Peyer's patch (tissue), 4 donors: Measurements from ENCODE around the gene SASH3. TPM values are rescaled to one million over a fixed set of nuclear protein-coding genes. Genes with fewer than 3 reads are reported as not detected.

Experiments used
- DNase-seq, 3 donors: peaks; one replicate each; pipeline ENCODE4 v3.0.0-alpha.2; 2017 to 2019
- H3K27ac ChIP-seq, 4 donors: fragments of 200-600 bp; sonication (generic); one replicate each; pipeline ENCODE4 v1.5.1; 2016 to 2019
- H3K27me3 ChIP-seq, 2 donors: fragments of 200-600 bp; sonication (generic); one replicate each; pipeline ENCODE4 v1.5.1; 2019
- H3K36me3 ChIP-seq, 3 donors: fragments of 200-600 bp; sonication (generic); one replicate each; pipeline ENCODE4 v1.5.1; 2016 to 2019
- H3K4me1 ChIP-seq, 4 donors: fragments of 200-600 bp; sonication (generic); one replicate each; pipeline ENCODE4 v1.5.1; 2016 to 2019
- H3K4me3 ChIP-seq, 4 donors: fragments of 200-600 bp; sonication (generic); 1 replicate in 3 of 4; 2 replicates in 1 of 4; pipeline ENCODE4 v1.5.1; 2016 to 2019; ENCODE audit warnings: mild to moderate bottlenecking in 1 of 4
- H3K9me3 ChIP-seq, 4 donors: fragments of 200-600 bp; sonication (generic); one replicate each; pipeline ENCODE4 v1.5.1; 2016 to 2019; ENCODE audit warnings: mild to moderate bottlenecking in 1 of 4
- CTCF ChIP-seq, 6 experiments: fragments of 450-650 bp in 4 of 6; fragments of 200-600 bp in 2 of 6; sonication (generic) in 1 of 6; IDR thresholded peaks; one replicate each; pipeline ENCODE4 v1.5.1; 2017 to 2019; ENCODE audit warnings: antibody characterized with exemption in 6 of 6, mild to moderate bottlenecking in 3 of 6, moderate library complexity in 1 of 6
- POLR2A ChIP-seq, 2 donors: fragments of 450-650 bp; IDR thresholded peaks; one replicate each; pipeline ENCODE4 v1.5.1; 2017; ENCODE audit warnings: antibody characterized with exemption in 2 of 2, mild to moderate bottlenecking in 2 of 2, moderate library complexity in 2 of 2
- total RNA-seq, 4 donors: library from RNA; depleted of rRNA; stranded (reverse); fragments of >200 nt; gene quantifications; one replicate each; pipeline ENCODE4 v1.1.0, GENCODE V29; 2016

Gene SASH3
- total RNA-seq, 4 donors from 2014 or later: 2.2 to 45.4 (median 7.7) TPM

- Histone ChIP-seq H3K4me1 (peaks cover 0 to 8% (median 0%) of the 10 kb centered on the region in 4 donors), H3K27me3 (no peaks in the 10 kb centered on the region), H3K9me3 (no peaks in the 10 kb centered on the region), H3K27ac (peak overlapping the region in 2 of 4 donors; percentile 46 to 69), H3K36me3 (no peaks in the 10 kb centered on the region), H3K4me3 (no peak overlapping the region)
- no peak for TF ChIP-seq CTCF (IDR thresholded peaks at IDR 0.05)
- TF ChIP-seq POLR2A (IDR thresholded peaks at IDR 0.05): no peak
- DNase-seq: no peak
Measured at GRCh38 chrX:129760155-129760554, 19.6 kb upstream of the SASH3 start.

GRCh38 chrX:129760981-129761380, 18.8 kb upstream of the SASH3 start:
- no peak for DNase-seq
- H3K4me1 ChIP-seq: peaks cover 0 to 8% (median 0%) of the 10 kb centered on the region in 4 donors
- H3K9me3 ChIP-seq: no peaks in the 10 kb centered on the region
- H3K4me3 ChIP-seq: no peak overlapping the region
- TF ChIP-seq POLR2A (IDR thresholded peaks at IDR 0.05) (no peak), CTCF (IDR thresholded peaks at IDR 0.05) (no peak)
- H3K27ac ChIP-seq: no peak overlapping the region
- H3K27me3 ChIP-seq: no peaks in the 10 kb centered on the region
- H3K36me3 ChIP-seq: no peaks in the 10 kb centered on the region

GRCh38 chrX:129761596-129761995, 18.2 kb upstream of the SASH3 start:
- TF ChIP-seq POLR2A (IDR thresholded peaks at IDR 0.05): no peak
- no peak for DNase-seq
- H3K36me3 ChIP-seq: no peaks in the 10 kb centered on the region

GRCh38 chrX:129762448-129762847, 17.3 kb upstream of the SASH3 start:
- H3K4me1 ChIP-seq: peaks cover 0 to 8% (median 0%) of the 10 kb centered on the region in 4 donors
- DNase-seq: no peak
- H3K4me3 ChIP-seq: no peak overlapping the region
- TF ChIP-seq CTCF (IDR thresholded peaks at IDR 0.05) (no peak), POLR2A (IDR thresholded peaks at IDR 0.05) (no peak)
- no peaks in the 10 kb centered on the region for H3K27me3 ChIP-seq
- H3K36me3 ChIP-seq: no peaks in the 10 kb centered on the region
- no peak overlapping the region for H3K27ac ChIP-seq
- no peaks in the 10 kb centered on the region for H3K9me3 ChIP-seq

More at GRCh38 chrX:129761596-129761995, 18.2 kb upstream of the SASH3 start:
- Histone ChIP-seq H3K4me1 (peaks cover 0 to 8% (median 0%) of the 10 kb centered on the region in 4 donors), H3K9me3 (no peaks in the 10 kb centered on the region), H3K27me3 (no peaks in the 10 kb centered on the region), H3K27ac (no peak overlapping the region), H3K4me3 (no peak overlapping the region)

GRCh38 chrX:129763666-129764065, 16.1 kb upstream of the SASH3 start:
- no peak overlapping the region for H3K27ac ChIP-seq
- TF ChIP-seq CTCF (IDR thresholded peaks at IDR 0.05) (no peak), POLR2A (IDR thresholded peaks at IDR 0.05) (no peak)
- H3K4me1 ChIP-seq: peaks cover 0 to 6% (median 0%) of the 10 kb centered on the region in 4 donors
- no peak overlapping the region for H3K4me3 ChIP-seq
- H3K36me3 ChIP-seq: no peaks in the 10 kb centered on the region
- H3K27me3 ChIP-seq: no peaks in the 10 kb centered on the region
- no peaks in the 10 kb centered on the region for H3K9me3 ChIP-seq
- no peak for DNase-seq

GRCh38 chrX:129768186-129768585, 11.6 kb upstream of the SASH3 start:
- peak overlapping the region in 2 of 4 donors; percentile 43 to 74 for H3K27ac ChIP-seq
- H3K4me1 ChIP-seq: peaks cover 0 to 12% (median 1%) of the 10 kb centered on the region in 4 donors
- no peaks in the 10 kb centered on the region for H3K27me3 ChIP-seq
- TF ChIP-seq POLR2A (IDR thresholded peaks at IDR 0.05): no peak
- TF ChIP-seq CTCF (IDR thresholded peaks at IDR 0.05): no peak
- H3K4me3 ChIP-seq: no peak overlapping the region
- H3K36me3 ChIP-seq: no peaks in the 10 kb centered on the region
- no peaks in the 10 kb centered on the region for H3K9me3 ChIP-seq
- no peak for DNase-seq
